HepG2 (cell line): ENCODE measurements around the gene LYPD4. TPM values are rescaled to one million over a fixed set of nuclear protein-coding genes. Genes with fewer than 3 reads are reported as not detected.

Experiments used
- CCDC6 ChIP-seq: sonication (generic); formaldehyde crosslinking; IDR thresholded peaks from 2 replicates; pipeline ENCODE4 v1.8.1; 2022; ENCODE audit warnings: mild to moderate bottlenecking, missing genetic modification reagents, moderate library complexity
- GABPB1 ChIP-seq: IDR thresholded peaks from 2 replicates; pipeline ENCODE4 v1.6.1; 2016; ENCODE audit warnings: mild to moderate bottlenecking, missing genetic modification reagents, moderate library complexity, missing compliant biosample characterization
- KAT8 ChIP-seq: IDR thresholded peaks from 2 replicates; pipeline ENCODE4 v1.6.1; 2016; ENCODE audit warnings: missing genetic modification reagents, missing compliant biosample characterization
- PAF1 ChIP-seq: IDR thresholded peaks from 2 replicates; pipeline ENCODE4 v1.6.1; 2016; ENCODE audit warnings: missing genetic modification reagents, missing compliant biosample characterization
- RERE ChIP-seq: IDR thresholded peaks from 2 replicates; pipeline ENCODE4 v1.6.1; 2016; ENCODE audit warnings: low read depth, missing genetic modification reagents, missing compliant biosample characterization
- REXO4 ChIP-seq: sonication (generic); formaldehyde crosslinking; IDR thresholded peaks from 2 replicates; pipeline ENCODE4 v1.8.0; 2022; ENCODE audit warnings: missing genetic modification reagents, mild to moderate bottlenecking, borderline replicate concordance
- SIX4 ChIP-seq: sonication (generic); formaldehyde crosslinking; IDR thresholded peaks from 2 replicates; pipeline ENCODE4 v1.4.0; 2020; ENCODE audit warnings: missing genetic modification reagents
- SRSF9 ChIP-seq: fragments of 200-400 bp; formaldehyde crosslinking; IDR thresholded peaks from 2 replicates; pipeline ENCODE4 v1.6.1; 2018; ENCODE audit warnings: borderline replicate concordance, mild to moderate bottlenecking, low read depth, low read length; ENCODE audit not compliant: insufficient read depth, poor library complexity, severe bottlenecking
- ZNF230 ChIP-seq: sonication (generic); formaldehyde crosslinking; IDR thresholded peaks from 2 replicates; pipeline ENCODE4 v1.4.0; 2020; ENCODE audit warnings: mild to moderate bottlenecking, missing genetic modification reagents
- ZNF607 ChIP-seq: sonication (generic); formaldehyde crosslinking; IDR thresholded peaks from 2 replicates; pipeline ENCODE4 v1.5.1; 2020; ENCODE audit warnings: missing genetic modification reagents, mild to moderate bottlenecking, borderline replicate concordance
- polyA plus RNA-seq, 8 experiments: library from polyadenylated mRNA; depleted of rRNA in 3 of 8; stranded (reverse) in 7 of 8; unstranded in 1 of 8; fragments of >200 nt; fragmentation: Illumina TruSeq in 4 of 8; extraction: Trizol in 4 of 8; gene quantifications; 2 replicates each; pipeline versions ENCODE4 v1.2.1 to v1.2.3, GENCODE V29; 2011 to 2016; ENCODE audit warnings: low read depth in 4 of 8, missing spikeins in 1 of 8, mixed read lengths in 1 of 8; ENCODE audit not compliant: insufficient read depth in 1 of 8
- total RNA-seq, 5 experiments: library from RNA; depleted of rRNA; stranded (reverse); fragments of >200 nt; fragmentation: Illumina TruSeq; extraction: Trizol; gene quantifications; 2 replicates each; pipeline ENCODE4 v1.2.3, GENCODE V29; 2016; ENCODE audit warnings: low read depth in 1 of 5
- TF ChIP-seq, protein P1 (sequence below): sonication (generic); formaldehyde crosslinking; IDR thresholded peaks from 2 replicates; pipeline ENCODE4 v1.4.0; 2020; ENCODE audit warnings: mild to moderate bottlenecking, missing genetic modification reagents
- TF ChIP-seq, protein P2 (sequence below): sonication (generic); formaldehyde crosslinking; conservative IDR thresholded peaks from 2 replicates; pipeline ENCODE4 v1.4.0; 2020; ENCODE audit warnings: missing genetic modification reagents
- TF ChIP-seq, protein P3 (sequence below): sonication (generic); formaldehyde crosslinking; IDR thresholded peaks from 2 replicates; pipeline ENCODE4 v1.9.0; 2021; ENCODE audit warnings: missing genetic modification reagents, borderline replicate concordance
- TF ChIP-seq, protein P4 (sequence below): sonication (generic); formaldehyde crosslinking; IDR thresholded peaks from 2 replicates; pipeline ENCODE4 v1.4.0; 2020; ENCODE audit warnings: missing genetic modification reagents, borderline replicate concordance

The LYPD4 gene
- total and polyA plus RNA-seq, 2 of the 13 experiments (the other 11 are each of a cell fraction or from before 2014, with no cell fraction given) = not detected

DNA sequence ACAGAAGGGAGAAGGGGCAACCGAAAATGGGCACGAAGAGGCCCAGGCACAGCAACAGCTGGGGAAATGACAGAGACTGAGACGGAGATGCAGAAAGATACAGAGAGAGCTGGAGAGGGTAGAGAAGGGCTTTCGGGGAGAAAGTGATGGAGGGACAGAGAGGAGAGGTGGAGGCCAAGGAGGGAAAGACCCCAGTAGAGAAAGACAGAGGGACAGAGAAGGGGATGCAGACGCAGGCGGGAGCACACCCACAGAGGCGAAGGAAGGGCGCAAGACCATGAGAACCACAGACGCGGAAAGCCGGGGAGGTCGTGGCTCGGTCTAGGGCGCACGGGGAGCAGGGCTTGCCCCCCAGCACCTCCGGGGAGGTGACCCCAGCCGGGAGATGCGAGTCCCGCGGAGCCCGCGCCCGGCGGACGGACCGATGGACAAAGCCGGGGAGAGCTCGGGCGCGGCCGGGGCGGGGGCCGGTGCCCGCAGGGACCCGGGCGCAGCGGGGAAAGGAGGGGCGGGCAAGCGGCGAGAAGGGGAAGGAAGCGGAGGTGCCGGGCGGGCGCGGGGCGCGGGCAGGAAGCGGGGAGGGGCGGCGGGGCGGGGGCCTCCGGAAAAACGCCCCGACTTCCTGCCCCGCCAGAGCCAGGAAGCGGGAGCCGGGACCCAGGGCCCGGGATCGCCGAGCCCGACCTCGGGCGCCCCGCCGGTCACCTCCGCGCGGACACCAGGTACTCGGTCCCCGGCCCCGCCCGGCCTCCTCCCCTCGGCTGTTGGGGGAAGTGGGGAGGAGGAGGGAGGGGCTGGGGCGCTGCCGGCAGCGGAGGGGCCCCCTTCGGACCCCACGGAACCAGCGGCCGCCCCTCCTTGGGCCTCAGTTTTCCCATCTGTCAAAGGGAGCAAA is 38.3 kb upstream of the LYPD4 start, which contains the start of gene ARHGEF1 (continued):
- TF ChIP-seq, protein P1, sequence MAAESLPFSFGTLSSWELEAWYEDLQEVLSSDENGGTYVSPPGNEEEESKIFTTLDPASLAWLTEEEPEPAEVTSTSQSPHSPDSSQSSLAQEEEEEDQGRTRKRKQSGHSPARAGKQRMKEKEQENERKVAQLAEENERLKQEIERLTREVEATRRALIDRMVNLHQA = no peak
- TF ChIP-seq GABPB1 (CRISPR knock-in tag) (peak; percentile 86), REXO4 (CRISPR knock-in tag) (no peak), SRSF9 (no peak), ZNF230 (CRISPR knock-in tag) (0 out of 2 replicates have a peak, but pooled peaks have one; percentile 31), ZNF607 (CRISPR knock-in tag) (peak; percentile 25; the same call in 1 of the 2 replicates), SIX4 (no peak), KAT8 (CRISPR knock-in tag) (peak; percentile 35; the same call in 1 of the 2 replicates), RERE (CRISPR knock-in tag) (no peak), PAF1 (no peak), CCDC6 (CRISPR knock-in tag) (no peak)
- TF ChIP-seq, protein P2, sequence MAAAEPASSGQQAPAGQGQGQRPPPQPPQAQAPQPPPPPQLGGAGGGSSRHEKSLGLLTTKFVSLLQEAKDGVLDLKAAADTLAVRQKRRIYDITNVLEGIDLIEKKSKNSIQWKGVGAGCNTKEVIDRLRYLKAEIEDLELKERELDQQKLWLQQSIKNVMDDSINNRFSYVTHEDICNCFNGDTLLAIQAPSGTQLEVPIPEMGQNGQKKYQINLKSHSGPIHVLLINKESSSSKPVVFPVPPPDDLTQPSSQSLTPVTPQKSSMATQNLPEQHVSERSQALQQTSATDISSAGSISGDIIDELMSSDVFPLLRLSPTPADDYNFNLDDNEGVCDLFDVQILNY (CRISPR knock-in tag) = no peak
- TF ChIP-seq, protein P3, sequence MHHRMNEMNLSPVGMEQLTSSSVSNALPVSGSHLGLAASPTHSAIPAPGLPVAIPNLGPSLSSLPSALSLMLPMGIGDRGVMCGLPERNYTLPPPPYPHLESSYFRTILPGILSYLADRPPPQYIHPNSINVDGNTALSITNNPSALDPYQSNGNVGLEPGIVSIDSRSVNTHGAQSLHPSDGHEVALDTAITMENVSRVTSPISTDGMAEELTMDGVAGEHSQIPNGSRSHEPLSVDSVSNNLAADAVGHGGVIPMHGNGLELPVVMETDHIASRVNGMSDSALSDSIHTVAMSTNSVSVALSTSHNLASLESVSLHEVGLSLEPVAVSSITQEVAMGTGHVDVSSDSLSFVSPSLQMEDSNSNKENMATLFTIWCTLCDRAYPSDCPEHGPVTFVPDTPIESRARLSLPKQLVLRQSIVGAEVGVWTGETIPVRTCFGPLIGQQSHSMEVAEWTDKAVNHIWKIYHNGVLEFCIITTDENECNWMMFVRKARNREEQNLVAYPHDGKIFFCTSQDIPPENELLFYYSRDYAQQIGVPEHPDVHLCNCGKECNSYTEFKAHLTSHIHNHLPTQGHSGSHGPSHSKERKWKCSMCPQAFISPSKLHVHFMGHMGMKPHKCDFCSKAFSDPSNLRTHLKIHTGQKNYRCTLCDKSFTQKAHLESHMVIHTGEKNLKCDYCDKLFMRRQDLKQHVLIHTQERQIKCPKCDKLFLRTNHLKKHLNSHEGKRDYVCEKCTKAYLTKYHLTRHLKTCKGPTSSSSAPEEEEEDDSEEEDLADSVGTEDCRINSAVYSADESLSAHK (CRISPR knock-in tag) = no peak
- TF ChIP-seq, protein P4, sequence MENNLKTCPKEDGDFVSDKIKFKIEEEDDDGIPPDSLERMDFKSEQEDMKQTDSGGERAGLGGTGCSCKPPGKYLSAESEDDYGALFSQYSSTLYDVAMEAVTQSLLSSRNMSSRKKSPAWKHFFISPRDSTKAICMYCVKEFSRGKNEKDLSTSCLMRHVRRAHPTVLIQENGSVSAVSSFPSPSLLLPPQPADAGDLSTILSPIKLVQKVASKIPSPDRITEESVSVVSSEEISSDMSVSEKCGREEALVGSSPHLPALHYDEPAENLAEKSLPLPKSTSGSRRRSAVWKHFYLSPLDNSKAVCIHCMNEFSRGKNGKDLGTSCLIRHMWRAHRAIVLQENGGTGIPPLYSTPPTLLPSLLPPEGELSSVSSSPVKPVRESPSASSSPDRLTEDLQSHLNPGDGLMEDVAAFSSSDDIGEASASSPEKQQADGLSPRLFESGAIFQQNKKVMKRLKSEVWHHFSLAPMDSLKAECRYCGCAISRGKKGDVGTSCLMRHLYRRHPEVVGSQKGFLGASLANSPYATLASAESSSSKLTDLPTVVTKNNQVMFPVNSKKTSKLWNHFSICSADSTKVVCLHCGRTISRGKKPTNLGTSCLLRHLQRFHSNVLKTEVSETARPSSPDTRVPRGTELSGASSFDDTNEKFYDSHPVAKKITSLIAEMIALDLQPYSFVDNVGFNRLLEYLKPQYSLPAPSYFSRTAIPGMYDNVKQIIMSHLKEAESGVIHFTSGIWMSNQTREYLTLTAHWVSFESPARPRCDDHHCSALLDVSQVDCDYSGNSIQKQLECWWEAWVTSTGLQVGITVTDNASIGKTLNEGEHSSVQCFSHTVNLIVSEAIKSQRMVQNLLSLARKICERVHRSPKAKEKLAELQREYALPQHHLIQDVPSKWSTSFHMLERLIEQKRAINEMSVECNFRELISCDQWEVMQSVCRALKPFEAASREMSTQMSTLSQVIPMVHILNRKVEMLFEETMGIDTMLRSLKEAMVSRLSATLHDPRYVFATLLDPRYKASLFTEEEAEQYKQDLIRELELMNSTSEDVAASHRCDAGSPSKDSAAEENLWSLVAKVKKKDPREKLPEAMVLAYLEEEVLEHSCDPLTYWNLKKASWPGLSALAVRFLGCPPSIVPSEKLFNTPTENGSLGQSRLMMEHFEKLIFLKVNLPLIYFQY (CRISPR knock-in tag) = peak; percentile 22; the same call in 1 of the 2 replicates
